Stomach (tissue), 9 donors: ENCODE measurements around the gene CAMSAP3. TPM values are rescaled to one million over a fixed set of nuclear protein-coding genes. Genes with fewer than 3 reads are reported as not detected.

Experiments used
- DNase-seq, 2 donors: peaks; one replicate each; pipeline versions ENCODE4 v3.0.0 to v3.0.0-alpha.2; 2013 to 2019
- H3K27ac ChIP-seq, 5 donors: fragments of 200-600 bp in 4 of 5; sonication (generic) in 4 of 5; one replicate each; pipeline ENCODE4 v1.5.1; 2013 to 2019; ENCODE audit warnings: mild to moderate bottlenecking in 1 of 5, moderate library complexity in 1 of 5
- H3K27me3 ChIP-seq, 3 donors: fragments of 200-600 bp; sonication (generic); one replicate each; pipeline ENCODE4 v1.5.1; 2017 to 2019; ENCODE audit warnings: mixed run types in 1 of 3
- H3K36me3 ChIP-seq, 4 donors: fragments of 200-600 bp; sonication (generic); 1 replicate in 3 of 4; 2 replicates in 1 of 4; pipeline ENCODE4 v1.5.1; 2016 to 2019
- H3K4me1 ChIP-seq, 4 donors: fragments of 200-600 bp; sonication (generic); one replicate each; pipeline ENCODE4 v1.5.1; 2016 to 2019
- H3K4me3 ChIP-seq, 4 donors: fragments of 200-600 bp; sonication (generic) in 3 of 4; one replicate each; pipeline ENCODE4 v1.5.1; 2016 to 2019; ENCODE audit warnings: mild to moderate bottlenecking in 1 of 4
- H3K9me3 ChIP-seq, 4 donors: fragments of 200-600 bp; sonication (generic); one replicate each; pipeline ENCODE4 v1.5.1; 2016 to 2019
- EP300 ChIP-seq: sonication (generic); formaldehyde crosslinking; IDR thresholded peaks from one replicate; pipeline ENCODE4 v1.6.1; 2017; ENCODE audit warnings: antibody characterized with exemption
- POLR2A ChIP-seq, 4 donors: fragments of 450-650 bp; IDR thresholded peaks; one replicate each; pipeline ENCODE4 v1.6.1; 2016; ENCODE audit warnings: antibody characterized with exemption in 4 of 4, control low read depth in 2 of 4, mild to moderate bottlenecking in 1 of 4, moderate library complexity in 1 of 4
- POLR2AphosphoS5 ChIP-seq, 3 donors: sonication (generic); formaldehyde crosslinking; IDR thresholded peaks; one replicate each; pipeline ENCODE4 v1.6.1; 2016; ENCODE audit warnings: antibody characterized with exemption in 3 of 3
- WGBS, 5 donors: extraction: QIAGEN DNeasy Blood & Tissue Kit in 3 of 5; methylation state at CpG; one replicate each; pipeline versions ENCODE4 v1.1.5 to v1.1.7; 2013 to 2018; 5-methylcytosine and 5-hydroxymethylcytosine counted together
- intact Hi-C: fragments of 100-400 bp; cut with DNase I; formaldehyde crosslinking; loops from one replicate; pipeline ENCODE4 v1.15.1; 2023; ENCODE audit warnings: low total_unique reads
- polyA plus RNA-seq, 3 donors: library from polyadenylated mRNA; stranded (reverse); fragments of 200-250 nt; gene quantifications; one replicate each; pipeline ENCODE4 v1.2.3, GENCODE V29; 2013
- total RNA-seq, 5 donors: library from RNA; depleted of rRNA; stranded (reverse); fragments of >200 nt; gene quantifications; one replicate each; pipeline versions ENCODE4 v1.1.0 to v1.2.3, GENCODE V29; 2014 to 2016
- TF ChIP-seq, protein P1 (sequence below), 7 experiments: fragments of 450-650 bp in 4 of 7; fragments of 200-600 bp in 3 of 7; sonication (generic) in 3 of 7; IDR thresholded peaks; one replicate each; pipeline ENCODE4 v1.5.1; 2016 to 2019; ENCODE audit warnings: antibody characterized with exemption in 7 of 7, control low read depth in 2 of 7, mild to moderate bottlenecking in 1 of 7
- donor health status: healthy with polysubstance abuse.
- donor health status: Bipolar disorder and iron deficiency.
- donor health status: healthy.

The CAMSAP3 gene
- total and polyA plus RNA-seq, 8 donors, result 5.5 to 232 (median 32.2) TPM

DNA sequence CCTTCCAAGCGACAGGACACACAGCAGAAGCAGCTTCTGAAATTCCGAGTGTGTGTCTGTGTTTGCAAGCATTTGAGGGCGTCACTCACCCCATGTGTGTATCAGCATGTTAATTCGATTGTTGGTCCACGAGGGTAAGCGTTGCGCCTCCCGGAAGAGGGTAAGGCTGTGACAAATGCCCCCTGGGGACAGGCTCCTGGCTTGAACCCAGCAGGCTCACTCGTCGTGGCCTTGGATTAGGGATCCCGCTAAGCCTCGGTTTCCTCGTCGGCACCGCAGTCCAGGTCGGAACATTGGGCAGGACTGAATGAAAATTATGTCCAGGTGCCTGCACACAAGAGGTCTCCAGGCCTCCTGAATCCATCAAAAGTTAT, 40.6 kb downstream of the CAMSAP3 start:
- Histone ChIP-seq H3K9me3 (no peaks in the 10 kb centered on the region), H3K4me1 (peaks cover under 1 to 45% (median 33%) of the 10 kb centered on the region in 4 donors), H3K4me3 (peak overlapping the region; percentile 60 to 73 (median 62)), H3K27me3 (peaks cover 0 to 45% (median 9%) of the 10 kb centered on the region in 3 donors), H3K27ac (peak overlapping the region; percentile 62 to 96 (median 90)), H3K36me3 (peaks cover 0 to 41% (median 24%) of the 10 kb centered on the region in 4 donors)
- no peak for DNase-seq
- 65 to 77% (median 69%) methylated on average over 15 to 16 of the region's 16 CpGs for WGBS, 5 donors
- intact Hi-C loops, result no loop called here
- TF ChIP-seq POLR2AphosphoS5 (IDR thresholded peaks at IDR 0.05) (no peak), EP300 (no peak), POLR2A (IDR thresholded peaks at IDR 0.05) (no peak)
- TF ChIP-seq, protein P1, sequence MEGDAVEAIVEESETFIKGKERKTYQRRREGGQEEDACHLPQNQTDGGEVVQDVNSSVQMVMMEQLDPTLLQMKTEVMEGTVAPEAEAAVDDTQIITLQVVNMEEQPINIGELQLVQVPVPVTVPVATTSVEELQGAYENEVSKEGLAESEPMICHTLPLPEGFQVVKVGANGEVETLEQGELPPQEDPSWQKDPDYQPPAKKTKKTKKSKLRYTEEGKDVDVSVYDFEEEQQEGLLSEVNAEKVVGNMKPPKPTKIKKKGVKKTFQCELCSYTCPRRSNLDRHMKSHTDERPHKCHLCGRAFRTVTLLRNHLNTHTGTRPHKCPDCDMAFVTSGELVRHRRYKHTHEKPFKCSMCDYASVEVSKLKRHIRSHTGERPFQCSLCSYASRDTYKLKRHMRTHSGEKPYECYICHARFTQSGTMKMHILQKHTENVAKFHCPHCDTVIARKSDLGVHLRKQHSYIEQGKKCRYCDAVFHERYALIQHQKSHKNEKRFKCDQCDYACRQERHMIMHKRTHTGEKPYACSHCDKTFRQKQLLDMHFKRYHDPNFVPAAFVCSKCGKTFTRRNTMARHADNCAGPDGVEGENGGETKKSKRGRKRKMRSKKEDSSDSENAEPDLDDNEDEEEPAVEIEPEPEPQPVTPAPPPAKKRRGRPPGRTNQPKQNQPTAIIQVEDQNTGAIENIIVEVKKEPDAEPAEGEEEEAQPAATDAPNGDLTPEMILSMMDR (IDR thresholded peaks at IDR 0.05), result no peak

DNA sequence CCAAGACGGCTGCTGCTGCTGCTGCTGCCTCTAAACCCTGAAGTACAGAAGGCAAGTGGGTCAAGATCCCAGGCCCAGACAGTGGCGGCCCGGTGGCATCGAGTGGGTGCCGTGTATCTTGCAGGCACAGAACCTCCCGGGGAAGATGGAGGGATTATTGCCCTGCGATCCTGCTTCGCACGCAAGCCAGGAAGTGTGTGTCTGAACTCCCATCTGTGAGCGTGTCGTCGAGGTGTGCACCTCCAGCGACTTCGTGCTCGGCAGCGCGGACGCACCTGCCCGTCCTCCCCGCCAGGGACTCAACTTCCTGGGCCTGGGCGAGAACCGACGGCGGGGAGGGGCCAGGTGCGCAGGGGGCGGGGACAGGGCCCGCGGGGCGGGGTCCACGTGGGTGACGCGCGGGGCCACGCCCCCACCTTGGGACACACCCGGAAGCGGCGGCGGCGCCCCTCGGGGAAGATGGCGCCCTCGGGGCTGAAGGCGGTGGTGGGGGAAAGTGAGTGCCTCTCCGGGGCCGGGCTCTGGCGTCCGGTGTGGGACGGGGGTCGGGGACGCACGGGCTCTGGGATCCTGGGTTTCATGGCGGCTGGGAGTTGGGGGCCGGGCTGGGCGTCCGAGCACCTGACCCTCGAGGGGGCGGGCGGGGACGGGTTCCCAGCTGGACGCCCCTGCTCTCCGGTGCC, 41.2 kb downstream of the CAMSAP3 start, which contains the start of gene STXBP2:
STXBP2 (plus strand) TSS at position 420 of the 683 bp plus-strand sequence; CDS start at position 460, 40 bp downstream.
- H3K36me3 ChIP-seq, result peaks cover 0 to 41% (median 21%) of the 10 kb centered on the region in 4 donors
- H3K9me3 ChIP-seq, result no peaks in the 10 kb centered on the region
- peaks cover 0 to 40% (median 28%) of the 10 kb centered on the region in 4 donors for H3K4me1 ChIP-seq
- peak within 1 kb of the TSS; percentile 60 to 73 (median 62) for H3K4me3 ChIP-seq
- 7 to 25% (median 8%) methylated on average over 26 to 61 of the region's 61 CpGs for WGBS, 5 donors
- intact Hi-C loops, result no loop called here
- DNase-seq, result peak; percentile 93
- TF ChIP-seq, protein P1 (IDR thresholded peaks at IDR 0.05), result peak in 3 of 7 experiments; percentile 25 to 51 (median 26)
- peak in 1 of 4 donors; percentile 42 for TF ChIP-seq POLR2A (IDR thresholded peaks at IDR 0.05)
- TF ChIP-seq POLR2AphosphoS5 (IDR thresholded peaks at IDR 0.05), result peak in 2 of 3 donors; percentile 86 to 89
- TF ChIP-seq EP300, result no peak
- H3K27ac ChIP-seq, result peak within 1 kb of the TSS; percentile 84 to 96 (median 90)
- peaks cover 0 to 45% (median 9%) of the 10 kb centered on the region in 3 donors for H3K27me3 ChIP-seq

DNA sequence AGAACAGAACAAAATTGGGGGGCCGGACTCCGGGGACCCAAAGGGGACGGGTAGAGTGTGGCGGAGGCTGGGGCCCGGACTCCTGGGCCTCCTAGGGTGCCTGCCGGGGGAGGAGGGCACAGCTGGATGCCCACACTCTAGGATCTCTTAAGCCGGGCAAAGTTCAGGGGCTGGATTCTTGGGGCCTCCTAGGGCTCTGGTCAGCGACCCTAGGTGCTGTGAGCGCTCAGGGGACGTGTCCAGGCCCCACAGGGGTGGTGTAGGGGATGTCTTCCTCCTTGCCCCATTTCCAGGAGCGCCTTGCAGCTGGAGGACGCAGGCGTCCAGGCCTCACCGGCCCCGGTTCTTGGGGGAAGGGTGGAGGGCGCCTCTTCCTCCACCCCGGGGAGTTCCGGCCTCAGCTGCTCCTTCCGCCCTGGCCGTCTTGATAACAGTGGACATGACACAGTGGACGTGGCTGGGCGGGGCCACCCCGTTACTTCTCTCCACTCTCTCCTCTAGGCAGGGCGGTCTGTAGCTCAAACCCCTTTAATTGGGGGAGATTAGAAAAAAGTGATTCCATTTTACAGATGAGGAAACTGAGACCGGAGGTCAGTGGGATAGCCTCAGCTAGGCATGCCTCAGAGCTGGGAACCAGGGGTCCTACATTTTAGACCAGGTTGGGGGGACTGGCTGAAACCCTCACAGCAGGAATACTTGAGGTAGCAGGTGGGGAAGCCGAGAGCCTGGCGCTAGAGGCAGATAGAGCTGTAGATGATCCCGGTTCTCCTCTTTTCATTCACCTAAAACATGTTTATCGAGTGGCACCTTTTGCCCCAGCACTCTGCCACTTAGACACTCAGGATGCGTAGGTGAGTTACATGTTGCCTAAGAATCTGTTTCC, 42.0 kb downstream of the CAMSAP3 start:
- Histone ChIP-seq H3K4me3 (peak overlapping the region; percentile 60 to 73 (median 62)), H3K4me1 (peaks cover 0 to 37% (median 28%) of the 10 kb centered on the region in 4 donors), H3K27me3 (peaks cover 0 to 53% (median 9%) of the 10 kb centered on the region in 3 donors), H3K36me3 (peaks cover 0 to 41% (median 18%) of the 10 kb centered on the region in 4 donors), H3K9me3 (no peaks in the 10 kb centered on the region), H3K27ac (peak overlapping the region; percentile 84 to 96 (median 90))
- WGBS, 5 donors, result 22 to 37% (median 28%) methylated on average over 21 to 30 of the region's 30 CpGs
- intact Hi-C loops, result no loop called here
- peak in 2 of 3 donors; percentile 31 to 47 for TF ChIP-seq POLR2AphosphoS5 (IDR thresholded peaks at IDR 0.05)
- TF ChIP-seq, protein P1 (IDR thresholded peaks at IDR 0.05), result no peak
- no peak for TF ChIP-seq EP300
- no peak for TF ChIP-seq POLR2A (IDR thresholded peaks at IDR 0.05)
- peak; percentile 67 to 73 for DNase-seq
